ENCODE measurements around the gene IL13RA1.
A peak's percentile ranks its signal among the peaks of the same experiment; 100 is the strongest.

Gene IL13RA1

DNA sequence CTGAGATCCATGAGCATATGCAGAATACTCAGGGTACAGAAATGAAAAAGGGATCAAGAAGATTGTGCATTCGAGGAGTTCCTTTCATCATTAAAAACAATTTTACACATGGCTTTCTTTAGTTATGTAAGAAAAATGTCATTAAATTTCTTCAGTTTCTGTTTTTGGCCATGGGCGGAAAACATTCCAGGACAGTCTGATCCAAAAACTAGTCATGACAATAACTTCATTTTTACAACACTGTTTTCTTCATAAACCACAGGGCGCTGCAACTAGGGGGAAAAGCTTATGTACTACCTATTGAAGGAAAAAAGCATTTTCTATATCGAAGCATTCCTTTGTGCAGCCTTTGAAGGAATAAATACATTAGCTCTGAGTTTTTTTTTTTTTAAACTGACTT, 28.2 kb downstream of the IL13RA1 start:
- TF ChIP-seq CREB1 (IDR thresholded peaks at IDR 0.05; ENCODE audit: low read depth) (no peak), FOXM1 (IDR thresholded peaks at IDR 0.05; ENCODE audit: borderline replicate concordance, low read depth) (no peak), EP300 (IDR thresholded peaks at IDR 0.05; ENCODE audit: borderline replicate concordance) (no peak), TEAD4 (IDR thresholded peaks at IDR 0.05) (no peak), TCF12 (IDR thresholded peaks at IDR 0.05; ENCODE audit: low read depth) (no peak), RAD21 (IDR thresholded peaks at IDR 0.05; ENCODE audit: low read depth) (no peak)
- TF ChIP-seq, protein P1, sequence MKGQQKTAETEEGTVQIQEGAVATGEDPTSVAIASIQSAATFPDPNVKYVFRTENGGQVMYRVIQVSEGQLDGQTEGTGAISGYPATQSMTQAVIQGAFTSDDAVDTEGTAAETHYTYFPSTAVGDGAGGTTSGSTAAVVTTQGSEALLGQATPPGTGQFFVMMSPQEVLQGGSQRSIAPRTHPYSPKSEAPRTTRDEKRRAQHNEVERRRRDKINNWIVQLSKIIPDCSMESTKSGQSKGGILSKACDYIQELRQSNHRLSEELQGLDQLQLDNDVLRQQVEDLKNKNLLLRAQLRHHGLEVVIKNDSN (IDR thresholded peaks at IDR 0.05), result no peak

DNA sequence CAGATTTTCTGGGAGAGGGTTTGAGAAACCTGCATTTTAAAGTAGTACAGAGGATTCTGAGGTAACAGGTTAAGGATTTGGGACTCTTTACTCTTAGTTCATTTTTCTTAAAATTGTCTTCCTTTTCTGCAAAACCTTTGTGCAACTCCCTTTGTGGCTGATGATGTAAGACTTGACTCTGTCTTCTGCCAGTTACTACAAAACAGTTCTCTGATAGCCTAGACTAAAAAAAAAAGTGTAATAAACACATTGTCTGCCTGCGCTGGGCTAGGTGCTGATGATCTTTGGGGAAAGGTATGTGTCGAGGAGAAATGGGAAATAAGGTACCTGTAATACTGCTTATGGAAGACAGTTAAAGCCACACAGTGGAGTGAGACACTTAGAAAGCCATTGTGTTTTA, 28.7 kb downstream of the IL13RA1 start:
- TF ChIP-seq TEAD4 (IDR thresholded peaks at IDR 0.05) (no peak), RAD21 (IDR thresholded peaks at IDR 0.05; ENCODE audit: low read depth) (no peak), TAF1 (IDR thresholded peaks at IDR 0.05; ENCODE audit: low read depth) (no peak), TCF12 (IDR thresholded peaks at IDR 0.05; ENCODE audit: low read depth) (no peak), EGR1 (IDR thresholded peaks at IDR 0.05) (no peak), FOXM1 (IDR thresholded peaks at IDR 0.05; ENCODE audit: borderline replicate concordance, low read depth) (no peak), CEBPB (IDR thresholded peaks at IDR 0.05) (no peak), NFIC (IDR thresholded peaks at IDR 0.05) (no peak), CREB1 (IDR thresholded peaks at IDR 0.05; ENCODE audit: low read depth) (no peak), ZBTB7A (IDR thresholded peaks at IDR 0.05; ENCODE audit: low read depth) (no peak), YY1 (IDR thresholded peaks at IDR 0.05; ENCODE audit: low read depth) (no peak), EP300 (IDR thresholded peaks at IDR 0.05; ENCODE audit: borderline replicate concordance) (no peak)
- TF ChIP-seq, protein P2, sequence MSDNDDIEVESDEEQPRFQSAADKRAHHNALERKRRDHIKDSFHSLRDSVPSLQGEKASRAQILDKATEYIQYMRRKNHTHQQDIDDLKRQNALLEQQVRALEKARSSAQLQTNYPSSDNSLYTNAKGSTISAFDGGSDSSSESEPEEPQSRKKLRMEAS (IDR thresholded peaks at IDR 0.05), result no peak
- TF ChIP-seq, protein P1 (IDR thresholded peaks at IDR 0.05), result no peak
- TF ChIP-seq, protein P3, sequence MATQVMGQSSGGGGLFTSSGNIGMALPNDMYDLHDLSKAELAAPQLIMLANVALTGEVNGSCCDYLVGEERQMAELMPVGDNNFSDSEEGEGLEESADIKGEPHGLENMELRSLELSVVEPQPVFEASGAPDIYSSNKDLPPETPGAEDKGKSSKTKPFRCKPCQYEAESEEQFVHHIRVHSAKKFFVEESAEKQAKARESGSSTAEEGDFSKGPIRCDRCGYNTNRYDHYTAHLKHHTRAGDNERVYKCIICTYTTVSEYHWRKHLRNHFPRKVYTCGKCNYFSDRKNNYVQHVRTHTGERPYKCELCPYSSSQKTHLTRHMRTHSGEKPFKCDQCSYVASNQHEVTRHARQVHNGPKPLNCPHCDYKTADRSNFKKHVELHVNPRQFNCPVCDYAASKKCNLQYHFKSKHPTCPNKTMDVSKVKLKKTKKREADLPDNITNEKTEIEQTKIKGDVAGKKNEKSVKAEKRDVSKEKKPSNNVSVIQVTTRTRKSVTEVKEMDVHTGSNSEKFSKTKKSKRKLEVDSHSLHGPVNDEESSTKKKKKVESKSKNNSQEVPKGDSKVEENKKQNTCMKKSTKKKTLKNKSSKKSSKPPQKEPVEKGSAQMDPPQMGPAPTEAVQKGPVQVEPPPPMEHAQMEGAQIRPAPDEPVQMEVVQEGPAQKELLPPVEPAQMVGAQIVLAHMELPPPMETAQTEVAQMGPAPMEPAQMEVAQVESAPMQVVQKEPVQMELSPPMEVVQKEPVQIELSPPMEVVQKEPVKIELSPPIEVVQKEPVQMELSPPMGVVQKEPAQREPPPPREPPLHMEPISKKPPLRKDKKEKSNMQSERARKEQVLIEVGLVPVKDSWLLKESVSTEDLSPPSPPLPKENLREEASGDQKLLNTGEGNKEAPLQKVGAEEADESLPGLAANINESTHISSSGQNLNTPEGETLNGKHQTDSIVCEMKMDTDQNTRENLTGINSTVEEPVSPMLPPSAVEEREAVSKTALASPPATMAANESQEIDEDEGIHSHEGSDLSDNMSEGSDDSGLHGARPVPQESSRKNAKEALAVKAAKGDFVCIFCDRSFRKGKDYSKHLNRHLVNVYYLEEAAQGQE (IDR thresholded peaks at IDR 0.05; ENCODE audit: low read depth), result no peak

DNA sequence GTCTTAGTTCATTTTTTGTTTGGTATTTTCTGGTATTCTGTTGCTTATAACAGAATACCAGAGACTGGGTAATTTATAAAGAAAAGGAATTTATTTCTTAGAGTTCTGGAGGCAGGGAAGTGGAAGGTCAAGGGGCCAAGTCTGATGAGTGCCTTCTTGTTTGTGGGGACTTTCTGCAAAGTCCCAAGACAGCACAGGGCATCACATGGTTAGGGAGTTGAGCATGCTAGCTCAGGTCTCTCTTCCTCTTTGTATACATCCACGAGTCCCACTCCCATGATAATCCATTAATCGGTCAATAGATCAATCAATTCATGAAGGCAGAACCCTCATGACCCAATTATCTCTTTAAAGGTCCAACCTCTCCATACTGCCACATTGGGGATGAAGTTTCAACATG, 31.1 kb downstream of the IL13RA1 start:
- no peak for TF ChIP-seq CEBPB (IDR thresholded peaks at IDR 0.05)
- TF ChIP-seq, protein P2 (IDR thresholded peaks at IDR 0.05), result no peak
- no peak for TF ChIP-seq CREB1 (IDR thresholded peaks at IDR 0.05; ENCODE audit: low read depth)
- TF ChIP-seq NFIC (IDR thresholded peaks at IDR 0.05), result no peak
- TF ChIP-seq EP300 (IDR thresholded peaks at IDR 0.05; ENCODE audit: borderline replicate concordance), result no peak
- no peak for TF ChIP-seq FOXM1 (IDR thresholded peaks at IDR 0.05; ENCODE audit: borderline replicate concordance, low read depth)
- no peak for TF ChIP-seq TEAD4 (IDR thresholded peaks at IDR 0.05)
- TF ChIP-seq EGR1 (IDR thresholded peaks at IDR 0.05), result no peak
- TF ChIP-seq, protein P1 (IDR thresholded peaks at IDR 0.05), result no peak

DNA sequence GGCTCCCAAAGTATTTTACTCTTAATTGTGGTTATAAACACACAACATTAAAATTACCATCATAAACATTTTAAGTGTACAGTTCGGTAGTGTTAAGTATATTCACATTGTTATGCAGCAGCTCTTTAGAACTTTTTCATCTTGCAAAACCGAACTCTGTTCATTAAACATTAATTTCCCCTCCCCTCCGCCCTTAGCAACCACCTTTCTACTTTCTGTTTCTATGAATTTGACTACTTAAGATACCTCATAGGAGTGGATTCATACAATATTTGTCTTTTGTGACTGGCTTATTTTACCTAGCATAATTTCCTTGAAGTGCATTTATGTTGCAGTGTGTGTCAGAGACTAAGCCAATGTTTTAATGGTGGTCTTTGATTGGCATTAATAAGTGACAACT, 32.6 kb downstream of the IL13RA1 start:
- TF ChIP-seq, protein P1 (IDR thresholded peaks at IDR 0.05), result no peak
- TF ChIP-seq TCF12 (IDR thresholded peaks at IDR 0.05; ENCODE audit: low read depth) (no peak), CEBPB (IDR thresholded peaks at IDR 0.05) (no peak), TEAD4 (IDR thresholded peaks at IDR 0.05) (no peak), NFIC (IDR thresholded peaks at IDR 0.05) (no peak), YY1 (IDR thresholded peaks at IDR 0.05; ENCODE audit: low read depth) (no peak), ZBTB7A (IDR thresholded peaks at IDR 0.05; ENCODE audit: low read depth) (no peak)
- TF ChIP-seq, protein P3 (IDR thresholded peaks at IDR 0.05; ENCODE audit: low read depth), result no peak
- TF ChIP-seq, protein P2 (IDR thresholded peaks at IDR 0.05), result no peak

DNA sequence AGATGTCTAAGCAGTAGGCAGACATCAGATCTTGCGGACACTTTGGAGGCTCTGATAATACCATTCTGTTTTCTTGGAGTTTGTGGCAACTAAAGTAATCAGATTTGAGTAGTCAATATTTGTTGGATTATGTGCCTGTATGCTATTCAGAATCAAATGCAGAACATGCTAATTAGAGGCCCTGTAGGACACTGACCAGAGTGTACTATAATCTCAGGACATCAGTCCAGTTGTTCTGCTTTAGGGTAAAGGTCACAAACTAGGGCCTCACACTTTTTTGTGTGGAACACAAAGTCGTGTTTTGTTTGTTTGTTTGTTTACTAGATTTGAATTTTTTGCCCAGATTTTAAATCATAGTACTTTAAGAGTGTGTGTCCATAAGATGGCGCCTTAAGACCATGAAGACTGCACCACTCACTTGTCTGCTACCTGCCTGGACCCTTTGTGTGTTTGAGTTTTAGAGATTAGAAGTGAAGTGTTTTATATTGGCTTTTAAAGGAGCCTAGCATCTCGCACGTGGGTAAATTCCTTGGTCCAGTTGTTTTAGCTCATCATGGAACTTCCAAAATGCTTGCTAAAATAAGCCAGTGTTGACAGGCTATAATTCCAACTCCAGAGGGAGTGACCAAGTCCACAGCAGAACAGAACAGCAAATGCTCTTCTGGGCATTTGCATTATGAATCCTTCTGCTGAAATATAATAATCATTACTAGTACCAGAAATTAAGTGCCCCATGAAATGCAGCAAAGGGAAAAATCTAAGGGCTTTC, 34.7 kb downstream of the IL13RA1 start:
- TF ChIP-seq RAD21 (IDR thresholded peaks at IDR 0.05; ENCODE audit: low read depth) (peak; percentile 22; the same call in 1 of the 2 replicates), EP300 (IDR thresholded peaks at IDR 0.05; ENCODE audit: borderline replicate concordance) (no peak)
